ENCODE results near the gene IL4R. TPM values are rescaled to one million over a fixed set of nuclear protein-coding genes. Genes with fewer than 3 reads are reported as not detected.

Gene IL4R
- total RNA-seq, 3 donors from 2014 or later, result 18.7 to 53.4 (median 51.8) TPM

GRCh38 chr16:27359051-27359450, 45.3 kb downstream of the IL4R start:
- TF ChIP-seq POLR2A (IDR thresholded peaks at IDR 0.05) (no peak), CTCF (IDR thresholded peaks at IDR 0.05) (no peak), POLR2AphosphoS5 (IDR thresholded peaks at IDR 0.05) (no peak)
- intact Hi-C loops (cut with DNase I; ENCODE audit: low total_unique reads), result no loop called here
- Histone ChIP-seq H3K36me3 (no peaks in the 10 kb centered on the region), H3K27ac (no peak overlapping the region), H3K27me3 (no peaks in the 10 kb centered on the region), H3K4me1 (no peaks in the 10 kb centered on the region), H3K4me3 (no peak overlapping the region), H3K9me3 (no peaks in the 10 kb centered on the region)
- no peak for DNase-seq (ENCODE audit: low spot score in 2 of 2)

- no peaks in the 10 kb centered on the region for H3K27me3 ChIP-seq
- H3K4me3 ChIP-seq, result no peak overlapping the region
- no peaks in the 10 kb centered on the region for H3K9me3 ChIP-seq
- intact Hi-C loops (cut with DNase I; ENCODE audit: low total_unique reads), result no loop called here
- no peak for DNase-seq (ENCODE audit: low spot score in 2 of 2)
- TF ChIP-seq POLR2A (IDR thresholded peaks at IDR 0.05) (no peak), POLR2AphosphoS5 (IDR thresholded peaks at IDR 0.05) (no peak), CTCF (IDR thresholded peaks at IDR 0.05) (no peak)
- no peaks in the 10 kb centered on the region for H3K4me1 ChIP-seq
- H3K27ac ChIP-seq, result no peak overlapping the region
- H3K36me3 ChIP-seq, result no peaks in the 10 kb centered on the region
Measured at GRCh38 chr16:27359615-27360014, 45.8 kb downstream of the IL4R start.

DNA sequence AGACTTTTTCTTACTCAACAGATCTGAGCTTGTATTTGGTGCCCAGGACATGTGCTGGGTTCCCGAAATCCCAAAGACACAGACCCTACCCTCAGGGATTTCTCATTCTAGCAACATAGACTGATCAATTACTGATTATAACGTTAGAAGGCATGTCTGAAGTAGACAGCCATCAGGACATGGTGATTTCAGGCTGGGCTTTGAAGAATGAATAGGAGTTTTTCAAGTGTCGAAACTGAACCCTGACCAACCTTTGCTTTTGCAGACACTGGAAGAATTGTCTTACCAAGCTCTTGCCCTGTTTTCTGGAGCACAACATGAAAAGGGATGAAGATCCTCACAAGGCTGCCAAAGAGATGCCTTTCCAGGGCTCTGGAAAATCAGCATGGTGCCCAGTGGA, 48.2 kb downstream of the IL4R start:
- no peak for DNase-seq (ENCODE audit: low spot score in 2 of 2)
- Histone ChIP-seq H3K4me1 (no peaks in the 10 kb centered on the region), H3K27ac (peak overlapping the region in 1 of 2 donors; percentile 27), H3K9me3 (no peaks in the 10 kb centered on the region), H3K27me3 (no peaks in the 10 kb centered on the region), H3K4me3 (no peak overlapping the region), H3K36me3 (no peaks in the 10 kb centered on the region)
- intact Hi-C loops (cut with DNase I; ENCODE audit: low total_unique reads), result no loop called here
- no peak for TF ChIP-seq POLR2AphosphoS5 (IDR thresholded peaks at IDR 0.05)
- no peak for TF ChIP-seq POLR2A (IDR thresholded peaks at IDR 0.05)
- TF ChIP-seq CTCF (IDR thresholded peaks at IDR 0.05), result no peak

- no peaks in the 10 kb centered on the region for H3K27me3 ChIP-seq
- no peak for TF ChIP-seq POLR2AphosphoS5 (IDR thresholded peaks at IDR 0.05)
- TF ChIP-seq POLR2A (IDR thresholded peaks at IDR 0.05), result no peak
- TF ChIP-seq CTCF (IDR thresholded peaks at IDR 0.05), result no peak
- no peak for DNase-seq (ENCODE audit: low spot score in 2 of 2)
- no peak overlapping the region for H3K4me3 ChIP-seq
- intact Hi-C loops (cut with DNase I; ENCODE audit: low total_unique reads), result no loop called here
- peak overlapping the region; percentile 21 to 27 for H3K27ac ChIP-seq
- H3K36me3 ChIP-seq, result no peaks in the 10 kb centered on the region
- no peaks in the 10 kb centered on the region for H3K9me3 ChIP-seq
- no peaks in the 10 kb centered on the region for H3K4me1 ChIP-seq
Measured at GRCh38 chr16:27362570-27363245, 48.9 kb downstream of the IL4R start.

DNA sequence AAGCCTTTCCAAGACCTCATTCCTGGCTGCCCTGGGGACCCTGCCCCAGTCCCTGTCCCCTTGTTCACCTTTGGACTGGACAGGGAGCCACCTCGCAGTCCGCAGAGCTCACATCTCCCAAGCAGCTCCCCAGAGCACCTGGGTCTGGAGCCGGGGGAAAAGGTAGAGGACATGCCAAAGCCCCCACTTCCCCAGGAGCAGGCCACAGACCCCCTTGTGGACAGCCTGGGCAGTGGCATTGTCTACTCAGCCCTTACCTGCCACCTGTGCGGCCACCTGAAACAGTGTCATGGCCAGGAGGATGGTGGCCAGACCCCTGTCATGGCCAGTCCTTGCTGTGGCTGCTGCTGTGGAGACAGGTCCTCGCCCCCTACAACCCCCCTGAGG, 49.5 kb downstream of the IL4R start:
- DNase-seq (ENCODE audit: low spot score in 2 of 2), result no peak
- Histone ChIP-seq H3K4me1 (no peaks in the 10 kb centered on the region), H3K27me3 (no peaks in the 10 kb centered on the region), H3K9me3 (no peaks in the 10 kb centered on the region), H3K4me3 (no peak overlapping the region), H3K27ac (peak overlapping the region in 1 of 2 donors; percentile 17), H3K36me3 (no peaks in the 10 kb centered on the region)
- intact Hi-C loops (cut with DNase I; ENCODE audit: low total_unique reads), result no loop called here
- TF ChIP-seq POLR2AphosphoS5 (IDR thresholded peaks at IDR 0.05) (no peak), POLR2A (IDR thresholded peaks at IDR 0.05) (no peak), CTCF (IDR thresholded peaks at IDR 0.05) (no peak)
